ENCODE data around the gene MED23.
A peak's percentile ranks its signal among the peaks of the same experiment; 100 is the strongest.

Gene MED23

GRCh38 chr6:131597446-131597845, 30.6 kb downstream of the MED23 start:
- peak; percentile 5 for DNase-seq (ENCODE audit: low read depth)
- TF ChIP-seq CTCF (IDR thresholded peaks at IDR 0.05; ENCODE audit: low read depth, low read length) = peak; percentile 39
- TF ChIP-seq MAX (IDR thresholded peaks at IDR 0.05; ENCODE audit: low read depth, low read length) = no peak
- no peak for TF ChIP-seq MYC (IDR thresholded peaks at IDR 0.05; ENCODE audit: low read depth, low read length)
- no peak for TF ChIP-seq POLR2A (IDR thresholded peaks at IDR 0.05; ENCODE audit: extremely low read depth, insufficient read length)
- H3K4me3 ChIP-seq (ENCODE audit: low read depth, low read length) = no peak overlapping the region

GRCh38 chr6:131594074-131594473, 34.0 kb downstream of the MED23 start:
- no peak overlapping the region for H3K4me3 ChIP-seq (ENCODE audit: low read depth, low read length)
- TF ChIP-seq POLR2A (IDR thresholded peaks at IDR 0.05; ENCODE audit: extremely low read depth, insufficient read length) = no peak
- TF ChIP-seq MAX (IDR thresholded peaks at IDR 0.05; ENCODE audit: low read depth, low read length) = no peak
- TF ChIP-seq CTCF (IDR thresholded peaks at IDR 0.05; ENCODE audit: low read depth, low read length) = no peak
- no peak for TF ChIP-seq MYC (IDR thresholded peaks at IDR 0.05; ENCODE audit: low read depth, low read length)
- DNase-seq (ENCODE audit: low read depth) = no peak

- no peak overlapping the region for H3K4me3 ChIP-seq (ENCODE audit: low read depth, low read length)
- TF ChIP-seq MAX (IDR thresholded peaks at IDR 0.05; ENCODE audit: low read depth, low read length) = no peak
- no peak for TF ChIP-seq POLR2A (IDR thresholded peaks at IDR 0.05; ENCODE audit: extremely low read depth, insufficient read length)
- no peak for TF ChIP-seq CTCF (IDR thresholded peaks at IDR 0.05; ENCODE audit: low read depth, low read length)
- TF ChIP-seq MYC (IDR thresholded peaks at IDR 0.05; ENCODE audit: low read depth, low read length) = no peak
- no peak for DNase-seq (ENCODE audit: low read depth)
Observed at GRCh38 chr6:131592935-131593334, 35.1 kb downstream of the MED23 start.

- no peak overlapping the region for H3K4me3 ChIP-seq (ENCODE audit: low read depth, low read length)
Observed at GRCh38 chr6:131588643-131589042, 39.4 kb downstream of the MED23 start.

GRCh38 chr6:131587909-131588308, 40.1 kb downstream of the MED23 start:
- DNase-seq (ENCODE audit: low read depth) = no peak
- TF ChIP-seq MYC (IDR thresholded peaks at IDR 0.05; ENCODE audit: low read depth, low read length) = no peak
- no peak for TF ChIP-seq CTCF (IDR thresholded peaks at IDR 0.05; ENCODE audit: low read depth, low read length)
- TF ChIP-seq MAX (IDR thresholded peaks at IDR 0.05; ENCODE audit: low read depth, low read length) = no peak
- TF ChIP-seq POLR2A (IDR thresholded peaks at IDR 0.05; ENCODE audit: extremely low read depth, insufficient read length) = no peak
- H3K4me3 ChIP-seq (ENCODE audit: low read depth, low read length) = no peak overlapping the region

More at GRCh38 chr6:131588643-131589042, 39.4 kb downstream of the MED23 start:
- TF ChIP-seq MYC (IDR thresholded peaks at IDR 0.05; ENCODE audit: low read depth, low read length) = no peak
- no peak for TF ChIP-seq CTCF (IDR thresholded peaks at IDR 0.05; ENCODE audit: low read depth, low read length)
- no peak for TF ChIP-seq MAX (IDR thresholded peaks at IDR 0.05; ENCODE audit: low read depth, low read length)
- no peak for TF ChIP-seq POLR2A (IDR thresholded peaks at IDR 0.05; ENCODE audit: extremely low read depth, insufficient read length)
- no peak for DNase-seq (ENCODE audit: low read depth)

- no peak overlapping the region for H3K4me3 ChIP-seq (ENCODE audit: low read depth, low read length)
- DNase-seq (ENCODE audit: low read depth) = no peak
- TF ChIP-seq MAX (IDR thresholded peaks at IDR 0.05; ENCODE audit: low read depth, low read length) = no peak
- TF ChIP-seq CTCF (IDR thresholded peaks at IDR 0.05; ENCODE audit: low read depth, low read length) = no peak
- no peak for TF ChIP-seq MYC (IDR thresholded peaks at IDR 0.05; ENCODE audit: low read depth, low read length)
- TF ChIP-seq POLR2A (IDR thresholded peaks at IDR 0.05; ENCODE audit: extremely low read depth, insufficient read length) = no peak
Observed at GRCh38 chr6:131586543-131586942, 41.5 kb downstream of the MED23 start.
